Measurements from ENCODE around the gene PCP2.

- TF ChIP-seq GATA2 (IDR thresholded peaks at IDR 0.05; ENCODE audit: low read depth, low read length) (peak; percentile 84; the same call in 1 of the 2 replicates), GATA3 (IDR thresholded peaks at IDR 0.05; ENCODE audit: low read depth, low read length) (no peak)
Measured at GRCh38 chr19:7618348-7618747, 15.2 kb downstream of the PCP2 start.
